ENCODE results near the gene ASF1B.

Gene ASF1B

GRCh38 chr19:14139944-14140343, 3.6 kb upstream of the ASF1B start:
- no peaks in the 10 kb centered on the region for H3K27me3 ChIP-seq
- no peaks in the 10 kb centered on the region for H3K9me3 ChIP-seq (replicated peaks in 1 of 11)
- H3K4me2 ChIP-seq = peak overlapping the region in 9 of 11 experiments; percentile 2 to 90 (median 21); a peak in 14 of 22 replicates
- TF ChIP-seq Cebpa-rat (IDR thresholded peaks at IDR 0.05) = no peak
- H3K27ac ChIP-seq = peak overlapping the region in 3 of 11 experiments; percentile 14 to 62 (median 45); a peak in 3 of 22 replicates
- H3K9ac ChIP-seq = peak overlapping the region in 7 of 11 experiments; percentile 42 to 92 (median 47); a peak in 12 of 22 replicates
- H4K20me1 ChIP-seq = peaks cover 0 to 16% (median 7%) of the 10 kb centered on the region in 11 experiments; a peak in 13 of 22 replicates
- peaks cover 0 to 6% (median 0%) of the 10 kb centered on the region in 11 experiments; a peak in 1 of 22 replicates for H3K36me3 ChIP-seq
- H3K4me3 ChIP-seq = no peak overlapping the region; a peak in 1 of 20 replicates
- H3K4me1 ChIP-seq = peaks cover 36 to 70% (median 48%) of the 10 kb centered on the region in 10 experiments

GRCh38 chr19:14138576-14139265, 2.3 kb upstream of the ASF1B start:
- peaks cover 45 to 76% (median 59%) of the 10 kb centered on the region in 10 experiments for H3K4me1 ChIP-seq
- no peaks in the 10 kb centered on the region for H3K27me3 ChIP-seq
- TF ChIP-seq Cebpa-rat (IDR thresholded peaks at IDR 0.05) = no peak
- peak overlapping the region; percentile 82 to 96 (median 88); a peak in 20 of 22 replicates for H3K9ac ChIP-seq
- H3K9me3 ChIP-seq (replicated peaks in 1 of 11) = no peaks in the 10 kb centered on the region
- peak overlapping the region; percentile 75 to 92 (median 86) for H3K4me2 ChIP-seq
- H3K36me3 ChIP-seq = peaks cover 0 to 15% (median 6%) of the 10 kb centered on the region in 11 experiments; a peak in 6 of 22 replicates
- H3K27ac ChIP-seq = peak overlapping the region in 7 of 11 experiments; percentile 4 to 93 (median 19); a peak in 7 of 22 replicates
- H3K4me3 ChIP-seq = peak overlapping the region in 6 of 10 experiments; percentile 79 to 87 (median 82); a peak in 10 of 20 replicates
- H4K20me1 ChIP-seq = peaks cover 0 to 22% (median 6%) of the 10 kb centered on the region in 11 experiments; a peak in 14 of 22 replicates

DNA sequence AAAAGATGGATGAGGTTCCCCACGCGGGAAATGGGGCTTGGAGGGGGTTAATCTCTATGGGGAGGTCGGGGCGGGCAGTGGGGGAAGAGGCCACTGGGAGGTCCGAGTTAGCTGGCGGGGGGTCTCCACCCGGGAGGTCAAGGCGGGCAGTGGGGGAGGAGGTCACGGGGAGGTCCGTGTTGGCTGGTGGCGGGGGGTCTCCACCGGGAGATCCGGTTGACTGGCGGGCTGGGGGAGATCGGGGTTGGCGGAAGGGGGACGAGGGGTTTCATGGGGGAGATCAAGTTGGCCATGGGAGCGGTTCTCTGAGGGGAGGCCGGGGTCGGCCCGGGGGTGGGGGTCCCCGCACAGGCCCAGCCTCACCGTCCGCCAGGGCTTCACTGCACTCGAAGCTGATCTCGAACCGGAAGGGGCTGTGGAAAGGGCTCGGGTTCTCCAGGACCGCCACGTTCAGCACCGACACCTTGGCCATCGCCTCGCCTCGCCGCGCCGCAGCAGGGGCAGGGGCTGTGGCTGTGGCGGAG, 342 bp downstream of the ASF1B start:
- Histone ChIP-seq H3K4me3 (peak overlapping the region; percentile 60 to 88 (median 78)), H4K20me1 (peaks cover 0 to 24% (median 0%) of the 10 kb centered on the region in 11 experiments; a peak in 9 of 22 replicates), H3K36me3 (peaks cover 0 to 34% (median 24%) of the 10 kb centered on the region in 11 experiments; a peak in 15 of 22 replicates)

GRCh38 chr19:14135355-14135754, 1.0 kb downstream of the ASF1B start:
- Histone ChIP-seq H3K9ac (peak overlapping the region; percentile 72 to 89 (median 85)), H3K27ac (peak overlapping the region in 10 of 11 experiments; percentile 1 to 87 (median 80); a peak in 18 of 22 replicates), H3K4me3 (peak overlapping the region; percentile 60 to 88 (median 78)), H3K9me3 (replicated peaks in 1 of 11) (no peaks in the 10 kb centered on the region), H3K27me3 (no peaks in the 10 kb centered on the region), H3K36me3 (peaks cover 0 to 36% (median 30%) of the 10 kb centered on the region in 11 experiments; a peak in 15 of 22 replicates), H3K4me2 (peak overlapping the region; percentile 91 to 99 (median 98)), H4K20me1 (peaks cover 0 to 24% (median 0%) of the 10 kb centered on the region in 11 experiments; a peak in 9 of 22 replicates), H3K4me1 (peaks cover 52 to 83% (median 74%) of the 10 kb centered on the region in 10 experiments)
- TF ChIP-seq Cebpa-rat (IDR thresholded peaks at IDR 0.05) = no peak

More for the DNA sequence above, 342 bp downstream of the ASF1B start:
- Histone ChIP-seq H3K27ac (peak overlapping the region in 10 of 11 experiments; percentile 1 to 87 (median 80); a peak in 19 of 22 replicates), H3K4me2 (peak overlapping the region; percentile 91 to 99 (median 98)), H3K9me3 (replicated peaks in 1 of 11) (no peaks in the 10 kb centered on the region), H3K9ac (peak overlapping the region; percentile 72 to 89 (median 85)), H3K27me3 (no peaks in the 10 kb centered on the region), H3K4me1 (peaks cover 48 to 83% (median 71%) of the 10 kb centered on the region in 10 experiments)
- TF ChIP-seq Cebpa-rat (IDR thresholded peaks at IDR 0.05) = no peak

DNA sequence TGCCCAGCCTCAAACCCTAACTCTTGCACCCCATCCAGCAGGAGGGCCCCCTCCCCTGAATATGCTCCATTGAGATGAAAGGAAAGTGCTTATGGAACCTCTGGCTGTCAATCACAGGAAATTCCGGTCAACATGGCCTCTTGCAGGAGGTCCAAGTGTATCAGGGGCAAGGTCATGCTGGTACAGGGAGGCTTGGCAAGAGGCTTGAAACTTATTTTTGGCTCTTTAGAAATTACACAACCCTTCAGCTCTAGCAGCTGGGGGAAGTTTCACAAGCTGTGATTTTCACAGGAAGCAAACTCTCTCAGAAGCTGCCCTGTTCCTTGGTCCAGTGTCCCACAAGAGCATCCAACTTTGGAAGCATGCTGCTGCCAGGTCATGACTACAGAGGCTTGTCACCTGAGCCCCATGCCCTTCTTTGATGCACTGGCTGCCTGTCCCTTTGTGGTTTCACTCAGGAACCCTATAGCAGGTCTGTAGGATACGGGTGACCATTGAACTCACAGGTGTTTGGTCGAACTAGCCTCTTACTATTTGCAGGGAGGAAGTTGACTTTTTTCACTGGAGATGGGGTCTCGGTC, 8.4 kb downstream of the ASF1B start:
- H3K27me3 ChIP-seq = no peaks in the 10 kb centered on the region
- peaks cover 18 to 75% (median 64%) of the 10 kb centered on the region in 10 experiments; a peak in 19 of 20 replicates for H3K4me1 ChIP-seq
- peak overlapping the region in 6 of 10 experiments; percentile 15 to 53 (median 36); a peak in 8 of 20 replicates for H3K4me3 ChIP-seq
- peak overlapping the region; percentile 3 to 99 (median 88); a peak in 20 of 22 replicates for H3K4me2 ChIP-seq
- H3K9ac ChIP-seq = peak overlapping the region; percentile 13 to 77 (median 67); a peak in 19 of 22 replicates
- H3K9me3 ChIP-seq (replicated peaks in 1 of 11) = no peaks in the 10 kb centered on the region
- peak overlapping the region; percentile 52 to 87 (median 79) for H3K27ac ChIP-seq
- peaks cover 0 to 9% (median 0%) of the 10 kb centered on the region in 11 experiments; a peak in 2 of 22 replicates for H4K20me1 ChIP-seq
- peak; percentile 21 to 86 (median 69); a peak in 14 of 22 replicates for TF ChIP-seq Cebpa-rat (IDR thresholded peaks at IDR 0.05)
- H3K36me3 ChIP-seq = peaks cover 0 to 99% (median 84%) of the 10 kb centered on the region in 11 experiments; a peak in 19 of 22 replicates

- H3K9ac ChIP-seq = peak overlapping the region in 10 of 11 experiments; percentile 1 to 77 (median 67); a peak in 15 of 22 replicates
- H3K36me3 ChIP-seq = peaks cover 0 to 99% (median 84%) of the 10 kb centered on the region in 11 experiments; a peak in 19 of 22 replicates
- peak overlapping the region in 9 of 11 experiments; percentile 75 to 99 (median 89); a peak in 15 of 22 replicates for H3K4me2 ChIP-seq
Measured at GRCh38 chr19:14127176-14127575, 9.2 kb downstream of the ASF1B start.

GRCh38 chr19:14122924-14123323, 13.5 kb downstream of the ASF1B start:
- Histone ChIP-seq H3K4me1 (peaks cover 19 to 66% (median 42%) of the 10 kb centered on the region in 10 experiments), H3K4me3 (no peak overlapping the region), H3K27me3 (no peaks in the 10 kb centered on the region), H3K4me2 (no peak overlapping the region), H3K27ac (0 out of 22 replicates have a peak overlapping the region, but pooled peaks of 2 of the 11 experiments have one; percentile 2 to 4), H3K36me3 (peaks cover 0 to 84% (median 76%) of the 10 kb centered on the region in 11 experiments; a peak in 19 of 22 replicates), H4K20me1 (no peaks in the 10 kb centered on the region), H3K9me3 (replicated peaks in 1 of 11) (no peaks in the 10 kb centered on the region), H3K9ac (0 out of 22 replicates have a peak overlapping the region, but pooled peaks of 1 of the 11 experiments have one; percentile 15)
- TF ChIP-seq Cebpa-rat (IDR thresholded peaks at IDR 0.05) = no peak

More at GRCh38 chr19:14127176-14127575, 9.2 kb downstream of the ASF1B start:
- no peaks in the 10 kb centered on the region for H3K27me3 ChIP-seq
- TF ChIP-seq Cebpa-rat (IDR thresholded peaks at IDR 0.05) = no peak
- H3K4me3 ChIP-seq = no peak overlapping the region
- H3K27ac ChIP-seq = peak overlapping the region; percentile 51 to 87 (median 79); a peak in 21 of 22 replicates
- no peaks in the 10 kb centered on the region for H3K9me3 ChIP-seq (replicated peaks in 1 of 11)
- H4K20me1 ChIP-seq = peaks cover 0 to 2% (median 0%) of the 10 kb centered on the region in 11 experiments; a peak in 2 of 22 replicates
- H3K4me1 ChIP-seq = peaks cover 18 to 73% (median 57%) of the 10 kb centered on the region in 10 experiments; a peak in 19 of 20 replicates

GRCh38 chr19:14120497-14120780, 15.9 kb downstream of the ASF1B start:
- Histone ChIP-seq H3K4me3 (peak overlapping the region in 1 of 10 experiments; percentile 78; a peak in 1 of 20 replicates), H3K4me1 (peaks cover 36 to 55% (median 42%) of the 10 kb centered on the region in 10 experiments), H3K9me3 (replicated peaks in 1 of 11) (no peaks in the 10 kb centered on the region), H4K20me1 (peaks cover 0 to 19% (median 2%) of the 10 kb centered on the region in 11 experiments; a peak in 9 of 22 replicates), H3K9ac (peak overlapping the region in 8 of 11 experiments; percentile 14 to 96 (median 90); a peak in 9 of 22 replicates), H3K36me3 (peaks cover 0 to 61% (median 52%) of the 10 kb centered on the region in 11 experiments; a peak in 19 of 22 replicates), H3K27ac (peak overlapping the region; percentile 92 to 98 (median 96); a peak in 20 of 22 replicates), H3K27me3 (no peaks in the 10 kb centered on the region), H3K4me2 (peak overlapping the region in 8 of 11 experiments; percentile 89 to 100 (median 98); a peak in 13 of 22 replicates)
- no peak for TF ChIP-seq Cebpa-rat (IDR thresholded peaks at IDR 0.05)

Measured in BLaER1 treated with 17β-estradiol and CSF1 and Interleukin-3, amounts not matched to agents 10 nM and 100 nM (cell line).